Renal pelvis (tissue), 4 donors: ENCODE results near the gene RBM8A. TPM values are rescaled to one million over a fixed set of nuclear protein-coding genes. Genes with fewer than 3 reads are reported as not detected.
"Not testable (repeated sequence)": the region's sequence is repeated elsewhere in the genome, so short reads cannot be mapped to it uniquely, and the experiment has no call there.

Experiments used
- DNase-seq: peaks from one replicate; pipeline ENCODE4 v3.0.0-alpha.2; 2013
- polyA plus RNA-seq, 3 donors: library from polyadenylated mRNA; unstranded; fragments of 120-200 nt; gene quantifications; one replicate each; pipeline ENCODE4 v1.2.1, GENCODE V29; 2013; ENCODE audit not compliant: insufficient read length in 3 of 3

RBM8A gene
- polyA plus RNA-seq, 3 donors: 179 to 211 (median 202) TPM

GRCh38 chr1:145959333-145959732 is 32.0 kb upstream of the RBM8A start:
- no peak for DNase-seq

- no peak for DNase-seq
Observed at GRCh38 chr1:145958734-145959133, 31.4 kb upstream of the RBM8A start.

- DNase-seq: peak; percentile 97
Observed at GRCh38 chr1:145957443-145958319, 30.4 kb upstream of the RBM8A start, which contains the start of gene LIX1L. TSS of gene LIX1L (minus strand) at chr1:145958017. CDS start at chr1:145957927, 90 bp downstream.

GRCh38 chr1:145956781-145957442 is 29.6 kb upstream of the RBM8A start:
- no peak for DNase-seq

GRCh38 chr1:145956361-145956760 is 29.1 kb upstream of the RBM8A start:
- DNase-seq: no peak

- DNase-seq: no peak
Observed at GRCh38 chr1:145955436-145955835, 28.2 kb upstream of the RBM8A start.

- no peak for DNase-seq
Observed at GRCh38 chr1:145953861-145954260, 26.6 kb upstream of the RBM8A start.

- DNase-seq: no peak
Observed at GRCh38 chr1:145952903-145953302, 25.6 kb upstream of the RBM8A start.

- no peak for DNase-seq
Observed at GRCh38 chr1:145951526-145951925, 24.2 kb upstream of the RBM8A start.

- DNase-seq: no peak
Observed at GRCh38 chr1:145949219-145949618, 21.9 kb upstream of the RBM8A start.

GRCh38 chr1:145947551-145947950 is 20.3 kb upstream of the RBM8A start:
- no peak for DNase-seq

- DNase-seq: no peak
Observed at GRCh38 chr1:145946477-145946986, 19.2 kb upstream of the RBM8A start.

GRCh38 chr1:145944532-145944931 is 17.2 kb upstream of the RBM8A start:
- no peak for DNase-seq

GRCh38 chr1:145942871-145943270 is 15.6 kb upstream of the RBM8A start:
- DNase-seq: no peak

- no peak for DNase-seq
Observed at GRCh38 chr1:145942405-145942804, 15.1 kb upstream of the RBM8A start.

- DNase-seq: no peak
Observed at GRCh38 chr1:145937436-145937835, 10.2 kb upstream of the RBM8A start.

- no peak for DNase-seq
Observed at GRCh38 chr1:145936247-145936646, 9.0 kb upstream of the RBM8A start.

GRCh38 chr1:145935708-145936107 is 8.4 kb upstream of the RBM8A start:
- no peak for DNase-seq

GRCh38 chr1:145932522-145933009 is 5.3 kb upstream of the RBM8A start:
- not testable (repeated sequence) for DNase-seq

GRCh38 chr1:145927916-145928643 is 796 bp upstream of the RBM8A start:
- no peak for DNase-seq

GRCh38 chr1:145926686-145927062 is 610 bp downstream of the RBM8A start:
- no peak for DNase-seq

- no peak for DNase-seq
Observed at GRCh38 chr1:145922266-145922665, 5.0 kb downstream of the RBM8A start.
